Small intestine (tissue), 7 donors: ENCODE results near the gene UBA3. TPM values are rescaled to one million over a fixed set of nuclear protein-coding genes. Genes with fewer than 3 reads are reported as not detected.

Source experiments
- DNase-seq, 2 donors: peaks; one replicate each; pipeline versions ENCODE4 v3.0.0 to v3.0.0-alpha.2; 2013
- FAIRE-seq: peaks from 2 replicates; lab custom pipeline; 2012; peaks lifted over from hg19 to GRCh38; lab: Jason Lieb, UNC
- H3K27ac ChIP-seq, 3 donors: one replicate each; pipeline ENCODE4 v1.5.1; 2013; ENCODE audit warnings: low read length in 2 of 3, mild to moderate bottlenecking in 2 of 3, control low read depth in 1 of 3, inconsistent platforms in 1 of 3, low read depth in 1 of 3, moderate library complexity in 1 of 3
- H3K27me3 ChIP-seq, 3 donors: one replicate each; pipeline ENCODE4 v1.6.1; 2013; ENCODE audit warnings: low read length in 3 of 3, inconsistent platforms in 1 of 3; ENCODE audit not compliant: control insufficient read depth in 3 of 3, insufficient read depth in 3 of 3
- H3K36me3 ChIP-seq, 3 donors: one replicate each; pipeline ENCODE4 v1.6.1; 2013; ENCODE audit warnings: low read length in 3 of 3, inconsistent platforms in 1 of 3, low read depth in 1 of 3, mild to moderate bottlenecking in 1 of 3, moderate library complexity in 1 of 3; ENCODE audit not compliant: control insufficient read depth in 3 of 3, insufficient read depth in 2 of 3
- H3K4me1 ChIP-seq, 3 donors: one replicate each; pipeline ENCODE4 v1.6.1; 2013; ENCODE audit warnings: low read length in 2 of 3, inconsistent platforms in 1 of 3, low read depth in 1 of 3, mild to moderate bottlenecking in 1 of 3, moderate library complexity in 1 of 3; ENCODE audit not compliant: control insufficient read depth in 3 of 3, insufficient read depth in 2 of 3
- H3K4me3 ChIP-seq, 3 donors: one replicate each; pipeline ENCODE4 v1.5.1; 2013; ENCODE audit warnings: low read length in 3 of 3, control low read depth in 1 of 3, inconsistent platforms in 1 of 3, low read depth in 1 of 3, mild to moderate bottlenecking in 1 of 3, moderate library complexity in 1 of 3
- H3K9me3 ChIP-seq, 2 donors: one replicate each; pipeline ENCODE4 v1.6.1; 2013; ENCODE audit warnings: low read depth in 1 of 2, low read length in 1 of 2; ENCODE audit not compliant: control insufficient read depth in 2 of 2, insufficient read depth in 1 of 2
- WGBS, 3 donors: extraction: QIAGEN DNeasy Blood & Tissue Kit; methylation state at CpG; one replicate each; pipeline ENCODE4 v1.1.7; 2013; 5-methylcytosine and 5-hydroxymethylcytosine counted together
- polyA plus RNA-seq, 4 donors: library from polyadenylated mRNA; stranded (reverse) in 3 of 4; unstranded in 1 of 4; fragments of 200-250 nt in 3 of 4; fragments of 120-200 nt in 1 of 4; gene quantifications; one replicate each; pipeline versions ENCODE4 v1.2.1 to v1.2.3, GENCODE V29; 2013
- donor health status: healthy with polysubstance abuse.
- donor health status: control.
- donor health status: control.
- donor health status: Bipolar disorder and iron deficiency.
- donor health status: healthy.

The UBA3 gene
- polyA plus RNA-seq, 4 donors, result 32.2 to 45.8 (median 40.5) TPM

DNA sequence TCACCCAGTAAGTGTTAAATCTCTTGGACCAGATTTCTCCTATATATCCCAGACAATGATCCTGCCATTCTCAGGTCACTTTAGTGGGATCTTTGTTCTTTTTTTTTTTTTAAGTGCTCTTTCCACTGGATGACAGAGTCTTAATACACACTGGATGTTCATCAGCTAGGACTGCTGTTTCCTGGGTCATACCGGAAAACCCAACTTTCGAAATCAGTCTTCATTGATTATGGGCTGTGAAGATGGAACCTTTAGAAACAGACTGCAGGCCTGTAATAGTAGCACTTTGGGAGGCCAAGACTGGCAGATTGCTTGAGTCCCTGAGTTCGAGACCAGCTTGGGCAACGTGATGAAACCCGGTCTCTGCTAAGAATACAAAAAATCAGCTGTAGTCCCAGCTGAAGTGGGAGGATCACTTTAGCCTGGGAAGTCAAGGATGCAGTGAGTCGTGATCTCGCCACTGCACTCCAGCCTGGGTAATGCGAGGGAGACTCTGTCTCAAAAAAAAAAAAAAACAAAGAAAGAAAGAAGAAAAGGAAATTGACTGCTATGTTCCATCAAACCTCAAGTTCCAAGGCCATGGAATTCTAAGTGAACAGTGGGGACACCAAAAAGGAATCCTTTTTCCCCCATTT lies 69.0 kb downstream of the UBA3 start:
- Histone ChIP-seq H3K9me3 (no peaks in the 10 kb centered on the region), H3K4me1 (peaks cover 0 to 5% (median 0%) of the 10 kb centered on the region in 3 donors), H3K36me3 (peaks cover 4 to 6% (median 4%) of the 10 kb centered on the region in 3 donors), H3K27ac (peak overlapping the region in 1 of 3 donors; percentile 8), H3K27me3 (no peaks in the 10 kb centered on the region), H3K4me3 (no peak overlapping the region)
- DNase-seq, result no peak
- 95 to 97% (median 96%) methylated on average over 8 of the region's 8 CpGs for WGBS, 3 donors
- no peak for FAIRE-seq

- peaks cover 0 to 5% (median 0%) of the 10 kb centered on the region in 3 donors for H3K4me1 ChIP-seq
- no peak overlapping the region for H3K27ac ChIP-seq
- H3K27me3 ChIP-seq, result no peaks in the 10 kb centered on the region
- H3K9me3 ChIP-seq, result no peaks in the 10 kb centered on the region
- WGBS, 3 donors, result 76 to 88% (median 80%) methylated on average over 3 of the region's 3 CpGs
- FAIRE-seq, result no peak
- no peak for DNase-seq
- no peak overlapping the region for H3K4me3 ChIP-seq
- peaks cover 4 to 8% (median 7%) of the 10 kb centered on the region in 3 donors for H3K36me3 ChIP-seq
These were observed 70.4 kb downstream of the UBA3 start for GRCh38 chr3:69009559-69010410.

- WGBS, 3 donors, result 74 to 85% (median 82%) methylated on average over 2 of the region's 2 CpGs
- Histone ChIP-seq H3K4me1 (peaks cover 0 to 2% (median 0%) of the 10 kb centered on the region in 3 donors), H3K4me3 (no peak overlapping the region), H3K27ac (no peak overlapping the region), H3K27me3 (no peaks in the 10 kb centered on the region), H3K36me3 (peaks cover 4 to 11% (median 9%) of the 10 kb centered on the region in 3 donors), H3K9me3 (no peaks in the 10 kb centered on the region)
- FAIRE-seq (no peak), DNase-seq (no peak)
These were observed 71.2 kb downstream of the UBA3 start for GRCh38 chr3:69008980-69009379.

DNA sequence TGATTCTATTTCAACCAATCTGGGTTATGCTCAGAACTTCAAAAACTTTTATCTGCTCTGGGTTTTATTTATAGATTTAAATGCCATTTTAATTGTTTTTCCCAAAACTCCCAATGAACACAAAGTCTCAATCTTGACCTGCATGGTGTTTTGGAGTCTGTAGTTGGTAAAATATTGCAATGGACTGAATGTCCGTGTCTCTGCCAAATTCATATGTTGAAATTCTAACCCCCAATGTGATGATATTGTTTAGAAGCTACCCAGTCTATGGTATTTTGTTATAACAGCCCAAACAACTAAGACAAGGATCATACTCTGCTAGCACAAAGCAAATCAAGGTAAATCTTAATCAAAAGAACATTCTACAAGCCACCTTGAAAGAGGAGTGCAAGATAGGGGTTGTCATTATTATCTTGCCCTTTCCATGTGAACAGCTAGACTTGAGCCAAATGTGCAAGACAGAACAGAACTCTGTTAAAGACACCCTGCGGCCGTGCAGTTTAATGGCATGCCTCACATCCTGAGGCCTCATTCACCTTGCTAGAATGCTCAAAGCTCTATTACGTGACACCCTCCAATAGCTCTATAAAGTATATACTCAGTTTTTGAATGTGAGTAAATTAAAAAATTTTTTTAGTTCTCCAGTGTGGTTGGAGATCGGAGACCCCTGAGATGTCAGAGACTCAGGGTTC lies 74.2 kb downstream of the UBA3 start:
- 92 to 94% (median 93%) methylated on average over 5 of the region's 5 CpGs for WGBS, 3 donors
- Histone ChIP-seq H3K27me3 (no peaks in the 10 kb centered on the region), H3K27ac (no peak overlapping the region), H3K36me3 (peaks cover 8 to 17% (median 9%) of the 10 kb centered on the region in 3 donors), H3K4me1 (no peaks in the 10 kb centered on the region), H3K4me3 (no peak overlapping the region), H3K9me3 (no peaks in the 10 kb centered on the region)
- DNase-seq (no peak), FAIRE-seq (no peak)

DNA sequence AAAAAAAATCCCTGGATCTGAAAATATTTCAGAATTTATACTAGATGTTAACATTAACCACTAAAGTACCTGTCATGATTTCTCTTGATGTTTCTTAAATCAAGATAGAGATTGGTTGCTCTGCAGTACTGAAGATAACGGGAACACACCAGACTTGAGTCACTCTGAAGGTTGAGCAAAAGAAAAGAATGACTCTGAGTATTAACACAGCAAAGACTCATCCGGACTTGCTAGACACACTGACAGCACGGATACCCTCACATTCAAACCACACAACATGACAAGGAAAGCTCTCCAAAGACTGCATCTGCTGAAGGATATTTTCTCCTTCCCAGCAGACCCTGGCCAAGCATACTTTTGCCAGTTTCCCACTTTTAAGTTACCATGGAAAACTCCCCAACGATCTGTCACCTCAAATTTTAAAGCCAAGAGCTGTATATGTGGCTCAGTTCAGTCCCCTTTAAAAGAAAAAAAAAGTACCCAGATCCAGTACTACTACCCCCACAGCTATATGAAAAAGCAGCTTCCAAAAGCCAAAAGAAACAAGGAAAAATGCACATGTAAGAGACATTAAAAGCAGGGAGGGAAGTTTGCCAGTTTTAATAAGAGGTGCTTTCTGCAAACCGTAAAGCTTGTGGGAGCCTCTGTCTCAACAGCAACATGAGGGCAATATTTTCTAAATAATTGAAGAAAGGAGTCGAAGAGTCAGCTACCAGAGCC lies 74.9 kb downstream of the UBA3 start:
- no peaks in the 10 kb centered on the region for H3K9me3 ChIP-seq
- H3K4me3 ChIP-seq, result no peak overlapping the region
- H3K27me3 ChIP-seq, result no peaks in the 10 kb centered on the region
- no peaks in the 10 kb centered on the region for H3K4me1 ChIP-seq
- DNase-seq (no peak), FAIRE-seq (no peak)
- peaks cover 8 to 17% (median 9%) of the 10 kb centered on the region in 3 donors for H3K36me3 ChIP-seq
- no peak overlapping the region for H3K27ac ChIP-seq
- 87 to 97% (median 91%) methylated on average over 6 of the region's 6 CpGs for WGBS, 3 donors

Other genes with a start within 250 kb of the UBA3 start
- under 1 TPM in 1 of 4 donors, not detected in 3; 0.09 TPM for gene TAFA4, start 147.8 kb downstream of the UBA3 start, polyA plus RNA-seq
- 10 to 100 TPM in 1 of 4 donors, 1 to 10 TPM in 3; 5.4 to 10.8 (median 8.7) TPM for gene EOGT, start 66.7 kb downstream of the UBA3 start, polyA plus RNA-seq
- gene TMF1, start 28.0 kb downstream of the UBA3 start, polyA plus RNA-seq, result 10 to 100 TPM in 3 of 4 donors, 1 to 10 TPM in 1; 9.5 to 40.8 (median 11.4) TPM
- 10 to 100 TPM; 23.0 to 71.4 (median 56.9) TPM for gene ARL6IP5, start 4.6 kb upstream of the UBA3 start, polyA plus RNA-seq
- gene LMOD3, start 42.2 kb upstream of the UBA3 start, polyA plus RNA-seq, result under 1 TPM in 3 of 4 donors, not detected in 1; 0.09 to 0.31 (median 0.27) TPM